CD4-positive, alpha-beta T cell (primary cell): Measurements from ENCODE around the gene TDRD9. TPM values are rescaled to one million over a fixed set of nuclear protein-coding genes. Genes with fewer than 3 reads are reported as not detected.

Experiments
- ATAC-seq: fragments of 200-7000 bp; cut with Tn5 transposase; one replicate; pipeline ENCODE4 v1.10.0; 2022; ENCODE audit warnings: mild to moderate bottlenecking; ENCODE audit not compliant: poor library complexity
- CTCF ChIA-PET: fragments of 350-600 bp; sonication (Branson Sonifier 250); formaldehyde crosslinking; loops from one replicate; lab custom pipeline; 2021; ENCODE audit warnings: antibody characterized with exemption, inconsistent platforms; lab: Charles Lee
- POLR2A ChIA-PET: fragments of 350-600 bp; sonication (Branson Sonifier 250); formaldehyde crosslinking; loops from one replicate; lab custom pipeline; 2021; ENCODE audit warnings: antibody characterized with exemption, inconsistent platforms; lab: Charles Lee
- DNase-seq, 14 experiments: peaks; one replicate each; pipeline ENCODE4 v3.0.0-alpha.2; 2013 to 2020; ENCODE audit warnings: mixed read lengths in 2 of 14
- H3K27ac ChIP-seq, 2 donors: one replicate each; pipeline versions ENCODE4 v1.5.1 to v1.7.0; 2013; ENCODE audit warnings: low read length in 2 of 2, low read depth in 1 of 2, mild to moderate bottlenecking in 1 of 2
- H3K27me3 ChIP-seq, 2 experiments: 1 replicate in 1 of 2; 2 replicates in 1 of 2; pipeline versions ENCODE4 v1.6.1 to v1.7.0; 2013; ENCODE audit warnings: low read length in 2 of 2, control low read depth in 1 of 2, mild to moderate bottlenecking in 1 of 2, moderate library complexity in 1 of 2; ENCODE audit not compliant: insufficient read depth in 2 of 2, control insufficient read depth in 1 of 2
- H3K36me3 ChIP-seq: one replicate; pipeline ENCODE4 v1.6.1; 2013; ENCODE audit warnings: low read length, control low read depth; ENCODE audit not compliant: insufficient read depth
- H3K4me1 ChIP-seq: one replicate; pipeline ENCODE4 v1.6.1; 2013; ENCODE audit warnings: low read length, control low read depth; ENCODE audit not compliant: insufficient read depth
- H3K4me3 ChIP-seq: one replicate; pipeline ENCODE4 v1.5.1; 2013; ENCODE audit warnings: mild to moderate bottlenecking, low read length, moderate library complexity
- H3K9me3 ChIP-seq, 2 experiments: 1 replicate in 1 of 2; 2 replicates in 1 of 2; pipeline versions ENCODE4 v1.6.1 to v1.7.0; 2013; ENCODE audit warnings: low read length in 2 of 2, mild to moderate bottlenecking in 2 of 2, control low read depth in 1 of 2, moderate library complexity in 1 of 2; ENCODE audit not compliant: control insufficient read depth in 1 of 2, insufficient read depth in 1 of 2
- H3K27ac Mint-ChIP-seq: one replicate; pipeline ENCODE4 v1.8.0; 2020; ENCODE audit warnings: mixed read lengths
- H3K27me3 Mint-ChIP-seq: one replicate; pipeline ENCODE4 v1.8.0; 2021; ENCODE audit warnings: mixed read lengths
- H3K36me3 Mint-ChIP-seq: one replicate; pipeline ENCODE4 v1.8.0; 2021; ENCODE audit warnings: low read depth, mixed read lengths
- H3K4me1 Mint-ChIP-seq: one replicate; pipeline ENCODE4 v1.8.0; 2021; ENCODE audit warnings: low read depth, mixed read lengths
- H3K4me3 Mint-ChIP-seq: one replicate; pipeline ENCODE4 v1.8.0; 2020; ENCODE audit warnings: mild to moderate bottlenecking, mixed read lengths
- H3K9me3 Mint-ChIP-seq: one replicate; pipeline ENCODE4 v1.8.0; 2020; ENCODE audit warnings: mixed read lengths
- CTCF ChIP-seq: fragments of 200-600 bp; IDR thresholded peaks from one replicate; pipeline ENCODE4 v1.8.0; 2022; ENCODE audit warnings: antibody characterized with exemption, mild to moderate bottlenecking
- intact Hi-C, 2 experiments: fragments of 100-400 bp; cut with DNase I in 1 of 2; cut with micrococcal nuclease in 1 of 2; formaldehyde crosslinking; loops; one replicate each; pipeline versions ENCODE4 v1.15.1 to v1.9.0; 2023 to 2025; cut with DNase I, micrococcal nuclease
- total RNA-seq, 174 experiments: library from RNA in 2 of 174; stranded (reverse) in 2 of 174; gene quantifications; one replicate each; pipeline ENCODE4 v1.2.3 and lab custom pipeline; 2021 to 2026

The TDRD9 gene
- total RNA-seq, 2 experiments from 2014 or later: 0.17 to 0.27 TPM

DNA sequence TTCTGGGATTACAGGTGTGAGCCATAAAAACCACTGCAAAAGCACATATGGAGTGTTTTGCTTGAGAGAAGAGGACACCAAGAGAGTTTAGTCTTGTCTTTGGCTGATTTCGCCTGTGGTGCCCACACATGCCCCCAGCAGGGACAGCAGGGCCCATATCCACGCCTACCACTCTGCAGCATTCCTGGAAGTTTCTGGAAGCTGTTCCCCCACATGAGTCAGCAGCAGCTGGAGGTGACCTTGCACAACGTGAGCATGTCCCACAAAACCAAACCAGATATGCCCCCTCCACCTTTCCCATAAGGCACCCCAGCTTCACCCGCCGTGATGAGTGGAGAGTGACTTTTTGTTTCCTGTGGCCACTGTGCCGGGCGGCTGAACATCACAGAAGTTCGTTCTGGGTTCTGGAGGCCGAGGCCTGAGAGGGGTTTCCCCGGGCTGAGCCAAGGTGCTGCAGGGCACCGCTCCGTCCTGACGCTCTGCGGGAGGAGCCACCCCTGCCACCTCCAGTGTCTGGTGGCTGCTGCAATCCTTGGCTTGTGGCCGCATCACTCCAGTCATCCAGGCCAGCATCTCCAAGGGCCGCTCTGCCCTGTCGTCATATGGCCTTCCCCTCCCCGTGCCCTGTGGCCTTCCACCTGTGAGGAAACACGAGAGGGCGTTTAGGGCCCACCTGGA, 162.0 kb downstream of the TDRD9 start:
- Histone ChIP-seq H3K27ac (no peak overlapping the region), H3K36me3 (no peaks in the 10 kb centered on the region), H3K9me3 (peaks cover 0 to 5% of the 10 kb centered on the region in 2 experiments), H3K4me3 (no peak overlapping the region), H3K27me3 (peaks cover 8 to 9% of the 10 kb centered on the region in 2 experiments), H3K4me1 (peaks cover 17% of the 10 kb centered on the region)
- ChIA-PET POLR2A (no interaction called here), CTCF (no interaction called here)
- intact Hi-C loops: loop anchor here (5.0 kb wide), 2 partner anchors 472 to 547 kb away; no protein-coding TSS in a partner anchor
- Mint-ChIP-seq H3K27ac (no peak overlapping the region), H3K36me3 (no peaks in the 10 kb centered on the region), H3K27me3 (peaks cover 7% of the 10 kb centered on the region), H3K9me3 (no peaks in the 10 kb centered on the region), H3K4me1 (peaks cover 5% of the 10 kb centered on the region), H3K4me3 (no peak overlapping the region)
- no peak for ATAC-seq
- DNase-seq: no peak
- no peak for TF ChIP-seq CTCF

DNA sequence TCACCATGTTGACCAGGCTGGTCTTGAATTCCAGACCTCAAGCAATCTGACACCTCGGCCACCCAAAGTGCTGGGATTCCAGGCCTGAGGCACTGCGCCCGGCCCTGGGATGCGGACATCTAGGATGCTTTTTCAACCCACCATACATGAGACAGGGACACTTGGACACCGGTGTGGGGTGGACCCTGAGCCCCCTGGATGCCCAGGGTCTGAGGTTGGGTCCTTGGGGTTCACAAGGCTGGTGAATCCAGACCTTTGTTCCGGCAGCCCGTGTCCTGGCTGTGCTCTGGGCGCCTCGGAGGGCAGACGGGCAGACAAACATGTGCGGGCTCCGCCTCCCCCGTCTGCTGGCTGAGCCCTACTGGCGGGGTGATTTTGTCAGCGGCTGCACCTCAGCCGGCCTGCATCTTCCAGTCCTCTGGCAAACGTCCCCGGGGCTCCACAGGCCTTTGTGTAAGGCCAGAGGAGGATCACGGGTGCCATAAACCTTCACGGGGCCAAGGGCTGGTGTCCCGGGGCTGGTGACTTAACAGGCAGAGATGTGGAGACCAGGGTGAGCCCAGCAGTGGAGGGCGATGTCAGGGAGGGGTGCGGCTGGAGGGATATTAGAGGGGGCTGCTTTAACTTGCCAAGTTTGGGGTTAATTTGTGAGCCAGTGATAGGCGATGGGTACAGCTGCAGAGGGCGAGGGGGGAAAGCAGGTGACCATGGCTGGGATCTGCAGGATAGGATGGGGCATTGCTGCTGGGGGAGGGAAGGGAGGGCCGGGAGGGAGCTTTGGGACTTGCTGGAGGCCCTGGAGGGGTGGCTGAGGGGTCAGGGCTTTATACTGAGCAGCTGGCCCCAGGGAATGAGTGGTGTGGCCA, 163.0 kb downstream of the TDRD9 start:
- Mint-ChIP-seq H3K36me3 (no peaks in the 10 kb centered on the region), H3K27ac (no peak overlapping the region), H3K27me3 (peaks cover 7% of the 10 kb centered on the region), H3K4me1 (peaks cover 5% of the 10 kb centered on the region), H3K4me3 (no peak overlapping the region), H3K9me3 (no peaks in the 10 kb centered on the region)
- Histone ChIP-seq H3K4me1 (peaks cover 11% of the 10 kb centered on the region), H3K9me3 (no peaks in the 10 kb centered on the region), H3K27ac (no peak overlapping the region), H3K27me3 (peaks cover 3% of the 10 kb centered on the region in 2 experiments), H3K4me3 (no peak overlapping the region), H3K36me3 (no peaks in the 10 kb centered on the region)
- ATAC-seq (no peak), DNase-seq (no peak)
- ChIA-PET CTCF (no interaction called here), POLR2A (no interaction called here)
- TF ChIP-seq CTCF: no peak
- intact Hi-C loops: loop anchor here (5.0 kb wide), 2 partner anchors 471 to 546 kb away; no protein-coding TSS in a partner anchor

- CTCF ChIA-PET: interaction anchor here (1.5 kb wide), 1 partner anchor 14 kb away, joined by 4 read pairs; no protein-coding TSS in a partner anchor
- intact Hi-C loops: loop anchor here (5.0 kb wide), 2 partner anchors 470 to 545 kb away; no protein-coding TSS in a partner anchor
- Histone ChIP-seq H3K9me3 (no peaks in the 10 kb centered on the region), H3K36me3 (no peaks in the 10 kb centered on the region), H3K27ac (no peak overlapping the region), H3K4me3 (no peak overlapping the region), H3K27me3 (no peaks in the 10 kb centered on the region), H3K4me1 (peaks cover 11% of the 10 kb centered on the region)
- no peaks in the 10 kb centered on the region for H3K36me3 Mint-ChIP-seq
- peaks cover 4% of the 10 kb centered on the region for H3K27me3 Mint-ChIP-seq
- no peak for DNase-seq
- no peak for TF ChIP-seq CTCF
- no peak for ATAC-seq
- H3K27ac Mint-ChIP-seq: no peak overlapping the region
- H3K9me3 Mint-ChIP-seq: no peaks in the 10 kb centered on the region
- H3K4me1 Mint-ChIP-seq: peaks cover 5% of the 10 kb centered on the region
- no peak overlapping the region for H3K4me3 Mint-ChIP-seq
- POLR2A ChIA-PET: no interaction called here
Measured at GRCh38 chr14:104091927-104092771, 163.9 kb downstream of the TDRD9 start.
